Lower leg skin (tissue), 3 donors: ENCODE data around the gene ADAMTS14.

Experiments
- CTCF ChIP-seq, 3 donors: fragments of 450-650 bp; IDR thresholded peaks; one replicate each; pipeline ENCODE4 v1.5.1; 2016; ENCODE audit warnings: antibody characterized with exemption in 3 of 3, mild to moderate bottlenecking in 3 of 3, moderate library complexity in 2 of 3
- POLR2A ChIP-seq, 2 donors: fragments of 450-650 bp; IDR thresholded peaks; one replicate each; pipeline ENCODE4 v1.6.1; 2016 to 2017; ENCODE audit warnings: antibody characterized with exemption in 2 of 2, mild to moderate bottlenecking in 1 of 2, moderate library complexity in 1 of 2

- TF ChIP-seq CTCF (IDR thresholded peaks at IDR 0.05), result no peak
- TF ChIP-seq POLR2A (IDR thresholded peaks at IDR 0.05), result no peak
Observed at GRCh38 chr10:70650718-70651117, 21.6 kb upstream of the ADAMTS14 start.
